Testis (tissue), 2 donors: Measurements from ENCODE around the gene HPSE2.

Source experiments
- CTCF ChIP-seq, 3 experiments: fragments of 450-650 bp in 2 of 3; fragments of 200-600 bp in 1 of 3; sonication (generic) in 1 of 3; IDR thresholded peaks; one replicate each; pipeline ENCODE4 v1.5.1; 2016 to 2019; ENCODE audit warnings: antibody characterized with exemption in 3 of 3, mild to moderate bottlenecking in 2 of 3, moderate library complexity in 1 of 3
- POLR2A ChIP-seq: fragments of 450-650 bp; IDR thresholded peaks from one replicate; pipeline ENCODE4 v1.6.1; 2017; ENCODE audit warnings: antibody characterized with exemption, mild to moderate bottlenecking, moderate library complexity

GRCh38 chr10:98485959-98486358 lies 749.7 kb downstream of the HPSE2 start:
- no peak for TF ChIP-seq CTCF (IDR thresholded peaks at IDR 0.05)
- TF ChIP-seq POLR2A = no peak
